Right atrium auricular region (tissue), 2 donors: Measurements from ENCODE around the gene PRSS33. TPM values are rescaled to one million over a fixed set of nuclear protein-coding genes. Genes with fewer than 3 reads are reported as not detected.

Experiments used
- DNase-seq: peaks from one replicate; pipeline ENCODE4 v3.0.0-alpha.2; 2019; ENCODE audit warnings: low spot score
- H3K27ac ChIP-seq, 2 donors: fragments of 200-600 bp; sonication (generic); 1 replicate in 1 of 2; 2 replicates in 1 of 2; pipeline ENCODE4 v1.5.1; 2016 to 2019
- H3K27me3 ChIP-seq, 2 donors: fragments of 200-600 bp; sonication (generic); one replicate each; pipeline versions ENCODE4 v1.5.1 to v1.6.0; 2017 to 2019
- H3K36me3 ChIP-seq: fragments of 200-600 bp; sonication (generic); one replicate; pipeline ENCODE4 v1.5.1; 2016
- H3K4me1 ChIP-seq, 2 donors: fragments of 200-600 bp; sonication (generic); one replicate each; pipeline versions ENCODE4 v1.5.1 to v1.6.0; 2017 to 2019
- H3K4me3 ChIP-seq, 2 donors: fragments of 200-600 bp; sonication (generic); 1 replicate in 1 of 2; 2 replicates in 1 of 2; pipeline ENCODE4 v1.5.1; 2017 to 2019; ENCODE audit warnings: mild to moderate bottlenecking in 1 of 2, moderate library complexity in 1 of 2
- H3K9me3 ChIP-seq, 2 donors: fragments of 200-600 bp; sonication (generic); one replicate each; pipeline ENCODE4 v1.5.1; 2019
- CTCF ChIP-seq, 2 donors: fragments of 200-600 bp; sonication (generic); IDR thresholded peaks; one replicate each; pipeline ENCODE4 v1.5.1; 2019; ENCODE audit warnings: antibody characterized with exemption in 2 of 2
- total RNA-seq, 2 donors: library from RNA; depleted of rRNA; stranded (reverse); fragments of >200 nt; gene quantifications; one replicate each; pipeline ENCODE4 v1.1.0, GENCODE V29; 2016

Gene PRSS33
- total RNA-seq, 2 donors from 2014 or later: not detected

- H3K4me3 ChIP-seq: peak overlapping the region in 1 of 2 donors; percentile 44
- no peaks in the 10 kb centered on the region for H3K9me3 ChIP-seq
- peaks cover 4 to 18% of the 10 kb centered on the region in 2 donors for H3K27me3 ChIP-seq
- TF ChIP-seq CTCF (IDR thresholded peaks at IDR 0.05): no peak
- no peak overlapping the region for H3K27ac ChIP-seq
- DNase-seq: no peak
- H3K4me1 ChIP-seq: peaks cover 0 to 11% of the 10 kb centered on the region in 2 donors
- no peaks in the 10 kb centered on the region for H3K36me3 ChIP-seq
These were observed 2.8 kb downstream of the PRSS33 start for GRCh38 chr16:2784358-2785100.

- peaks cover 4 to 18% of the 10 kb centered on the region in 2 donors for H3K27me3 ChIP-seq
- no peak for DNase-seq
These were observed 3.6 kb downstream of the PRSS33 start for GRCh38 chr16:2783581-2784357.

GRCh38 chr16:2782583-2783351 lies 4.6 kb downstream of the PRSS33 start:
- no peak overlapping the region for H3K4me3 ChIP-seq
- H3K36me3 ChIP-seq: no peaks in the 10 kb centered on the region
- DNase-seq: no peak
- TF ChIP-seq CTCF (IDR thresholded peaks at IDR 0.05): no peak
- H3K9me3 ChIP-seq: no peaks in the 10 kb centered on the region
- H3K4me1 ChIP-seq: peaks cover 0 to 26% of the 10 kb centered on the region in 2 donors
- H3K27me3 ChIP-seq: peaks cover 4 to 18% of the 10 kb centered on the region in 2 donors
- H3K27ac ChIP-seq: no peak overlapping the region

More at GRCh38 chr16:2783581-2784357, 3.6 kb downstream of the PRSS33 start:
- Histone ChIP-seq H3K27ac (no peak overlapping the region), H3K4me1 (peaks cover 0 to 18% of the 10 kb centered on the region in 2 donors), H3K9me3 (no peaks in the 10 kb centered on the region), H3K36me3 (no peaks in the 10 kb centered on the region), H3K4me3 (no peak overlapping the region)
- no peak for TF ChIP-seq CTCF (IDR thresholded peaks at IDR 0.05)

GRCh38 chr16:2779978-2780898 lies 7.1 kb downstream of the PRSS33 start:
- Histone ChIP-seq H3K4me1 (peaks cover 0 to 32% of the 10 kb centered on the region in 2 donors), H3K9me3 (no peaks in the 10 kb centered on the region), H3K36me3 (no peaks in the 10 kb centered on the region), H3K4me3 (no peak overlapping the region), H3K27me3 (peaks cover 0 to 5% of the 10 kb centered on the region in 2 donors), H3K27ac (no peak overlapping the region)
- TF ChIP-seq CTCF (IDR thresholded peaks at IDR 0.05): no peak
- no peak for DNase-seq
